HG03139 (cell line): ENCODE measurements around the gene CA7.

Source experiments
- ATAC-seq: cut with Tn5 transposase; IDR thresholded peaks from one replicate; pipeline ENCODE4 v1.9.1; 2021; ENCODE audit not compliant: unreplicated experiment

CA7 gene

DNA sequence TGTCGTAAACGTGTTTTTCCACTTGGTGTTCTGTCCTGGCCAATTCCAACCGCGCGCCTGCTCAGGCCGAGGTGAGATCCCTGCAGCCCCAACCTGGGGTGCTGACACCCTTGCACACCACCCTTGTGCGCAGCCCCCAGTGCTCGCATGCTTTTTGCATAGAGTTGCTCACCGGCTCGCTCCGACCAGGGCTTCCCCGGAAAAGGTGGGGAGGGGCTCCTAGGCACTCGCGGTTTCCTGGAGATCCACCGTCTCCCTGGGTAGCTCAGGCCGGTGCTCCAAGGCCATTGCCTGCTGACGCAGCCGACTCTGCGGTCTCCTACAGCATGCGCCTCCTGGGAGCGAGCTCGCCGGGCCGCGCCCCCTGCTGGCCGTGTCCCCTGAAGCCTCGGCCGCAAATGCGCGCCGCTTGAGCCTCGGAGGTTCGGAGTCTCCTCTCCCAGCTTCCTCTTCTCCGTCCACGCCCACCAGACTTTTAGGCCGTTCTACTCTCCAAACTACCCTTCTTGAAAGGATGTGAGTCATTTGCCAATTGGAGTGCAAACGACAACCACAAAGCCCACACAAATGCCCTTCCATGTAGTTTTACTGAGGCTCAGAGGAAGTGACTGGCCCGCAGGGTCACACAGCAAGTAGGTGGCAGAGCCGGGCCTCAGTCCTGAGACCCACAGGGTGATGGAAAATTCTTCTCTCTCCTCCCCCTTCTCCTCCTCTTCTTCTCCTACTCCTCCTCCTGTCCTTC lies 28.9 kb downstream of the CA7 start:
- ATAC-seq = peak; percentile 73

DNA sequence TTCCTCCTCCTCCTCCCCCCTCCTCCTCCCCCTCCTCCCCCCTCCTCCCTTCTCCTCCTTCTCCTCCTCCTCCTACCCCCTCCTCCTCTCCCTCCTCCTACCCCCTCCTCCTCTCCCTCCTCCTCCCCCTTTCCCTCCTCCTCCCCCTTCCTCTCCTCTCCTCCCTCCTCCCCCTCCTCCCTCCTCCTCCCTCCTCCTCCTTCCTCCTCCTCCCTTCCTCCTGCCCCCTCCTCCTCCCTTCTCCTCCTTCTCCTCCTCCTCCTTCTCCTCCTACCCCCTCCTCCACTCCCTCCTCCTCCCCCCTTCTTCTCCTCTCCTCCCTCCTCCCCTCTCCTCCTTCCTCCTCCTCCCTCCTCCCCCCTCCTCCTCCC lies 29.5 kb downstream of the CA7 start:
- no peak for ATAC-seq

- no peak for ATAC-seq
Observed at GRCh38 chr16:66874079-66874775, 30.0 kb downstream of the CA7 start.

DNA sequence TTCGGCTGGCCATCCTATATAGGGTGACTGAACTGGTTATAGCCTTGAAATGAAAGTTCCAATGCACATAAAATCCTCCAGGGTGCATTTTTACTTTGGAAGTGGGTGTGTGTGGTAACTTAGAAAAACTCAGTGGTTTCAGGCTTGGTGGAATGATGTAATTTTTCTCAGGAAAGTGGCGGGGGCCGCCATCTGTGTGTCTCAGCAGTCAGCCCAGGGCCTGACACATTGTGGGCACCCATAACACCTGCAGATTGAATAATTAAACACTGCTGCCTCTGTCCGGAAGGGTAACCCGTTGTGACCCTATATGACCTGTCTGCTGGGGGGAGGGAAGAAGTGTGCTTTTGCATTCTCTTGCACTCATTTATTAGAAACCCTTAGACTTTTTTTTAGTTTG lies 33.9 kb downstream of the CA7 start:
- no peak for ATAC-seq

- peak; percentile 94 for ATAC-seq
Observed at GRCh38 chr16:66880288-66881013, 36.2 kb downstream of the CA7 start, which contains the start of gene PDP2. PDP2 (plus strand) TSS chr16:66880515; CDS start chr16:66884285, 3,770 bp downstream.

DNA sequence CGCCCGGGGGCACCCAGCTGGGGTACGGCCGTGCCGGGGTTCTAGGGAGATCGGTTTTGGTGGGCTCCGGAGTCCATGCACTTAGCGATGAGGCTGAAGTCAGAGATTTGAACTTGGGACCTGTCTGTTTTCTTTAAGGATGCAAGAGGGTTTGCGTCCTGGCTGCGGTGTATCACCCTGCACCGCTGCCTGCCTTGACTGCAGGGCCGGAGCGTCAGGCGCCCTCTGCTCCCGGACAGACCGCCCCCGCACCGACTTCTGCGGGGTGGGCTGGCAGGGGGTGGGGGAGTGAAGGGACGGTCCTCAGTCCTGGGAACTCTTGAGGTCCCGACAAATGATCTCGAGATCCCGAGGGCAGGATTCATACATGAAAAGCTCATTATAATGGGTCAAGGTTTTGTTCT lies 36.8 kb downstream of the CA7 start:
- ATAC-seq = no peak

DNA sequence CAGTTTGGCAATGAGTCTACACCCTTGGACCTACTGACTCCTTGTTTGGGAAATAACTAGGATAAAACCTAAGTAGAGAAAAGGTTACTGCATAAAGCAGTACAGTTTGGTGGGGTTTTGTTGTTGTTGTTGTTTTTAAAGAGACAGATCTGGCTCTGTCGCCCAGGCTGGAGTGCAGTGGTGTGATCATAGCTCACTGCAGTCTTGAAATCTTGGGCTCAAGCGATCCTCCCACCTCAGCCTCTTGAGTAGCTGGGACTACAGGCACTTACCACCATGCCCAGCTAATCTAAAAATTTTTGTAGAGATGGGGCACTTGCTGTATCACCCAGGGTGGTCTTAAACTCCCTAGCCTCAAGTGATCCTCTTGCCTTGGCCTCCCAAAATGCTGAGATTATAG lies 37.3 kb downstream of the CA7 start:
- no peak for ATAC-seq

DNA sequence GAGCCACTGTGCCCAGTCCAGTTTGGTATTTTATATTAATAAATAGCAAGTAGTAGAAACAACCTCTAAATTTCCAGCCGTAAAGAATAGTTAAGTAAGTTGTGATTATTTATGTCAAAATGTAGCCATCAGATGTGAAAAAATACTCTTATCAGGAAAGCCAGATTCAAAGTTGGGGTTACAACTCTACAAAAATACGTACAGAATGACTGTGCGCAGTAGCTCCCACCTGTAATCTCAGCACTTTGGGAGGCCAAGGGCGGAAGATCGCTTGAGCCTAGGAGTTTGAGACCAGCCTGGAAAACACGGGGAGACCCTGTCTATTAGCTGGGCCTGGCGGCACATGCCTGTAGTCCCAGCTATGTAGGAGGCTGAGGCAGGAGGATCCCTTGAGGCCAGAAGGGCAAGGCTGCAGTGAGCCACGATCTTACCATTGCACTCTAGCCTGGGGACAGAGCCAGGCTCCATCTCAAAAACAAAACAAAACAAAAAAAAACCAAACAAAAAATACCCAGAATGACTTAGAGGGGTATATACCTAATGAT lies 37.8 kb downstream of the CA7 start:
- ATAC-seq = no peak

- no peak for ATAC-seq
Observed at GRCh38 chr16:66882702-66883101, 38.5 kb downstream of the CA7 start.

- no peak for ATAC-seq
Observed at GRCh38 chr16:66885491-66885890, 41.3 kb downstream of the CA7 start.

DNA sequence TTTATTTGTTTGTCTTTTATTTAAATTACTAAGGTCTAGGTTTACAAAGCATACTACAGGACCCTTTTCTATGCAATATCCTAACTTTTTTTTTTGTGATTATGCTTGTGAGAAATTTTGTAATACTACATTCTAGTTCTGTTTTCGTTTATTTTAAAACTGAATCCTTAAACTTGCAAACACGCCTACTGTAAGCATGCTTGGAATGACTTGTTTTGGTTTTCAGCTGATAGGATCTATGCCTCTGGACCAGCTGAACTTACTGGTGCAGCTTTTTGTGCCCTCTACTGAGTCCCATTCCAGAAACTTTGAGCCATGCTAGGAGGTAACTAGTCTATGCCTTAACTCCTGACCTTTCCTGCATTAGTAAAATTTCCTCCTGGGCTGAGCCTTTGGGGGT lies 42.1 kb downstream of the CA7 start:
- ATAC-seq = no peak

- ATAC-seq = no peak
Observed at GRCh38 chr16:66886914-66887313, 42.7 kb downstream of the CA7 start.

- no peak for ATAC-seq
Observed at GRCh38 chr16:66888647-66889615, 44.7 kb downstream of the CA7 start.

DNA sequence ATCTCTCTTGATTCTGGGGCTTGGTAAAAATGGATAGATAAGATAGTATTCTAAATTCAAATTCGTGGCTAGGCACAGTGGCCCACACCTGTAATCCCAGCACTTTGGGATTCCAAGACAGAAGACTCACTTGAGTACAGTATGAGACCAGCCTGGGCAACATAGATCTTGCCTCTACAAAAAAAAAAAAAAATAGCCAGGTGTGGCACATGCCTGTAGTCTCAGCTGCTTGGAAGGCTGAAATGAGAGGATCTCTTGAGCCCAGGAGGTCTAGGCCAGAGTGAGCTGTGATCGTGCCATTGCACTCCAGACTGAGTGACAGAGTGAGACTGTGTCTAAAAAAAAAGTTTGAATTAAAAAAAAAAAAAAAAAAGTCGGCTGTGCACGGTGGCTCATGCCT lies 45.4 kb downstream of the CA7 start:
- ATAC-seq = no peak

GRCh38 chr16:66890799-66891198 lies 46.6 kb downstream of the CA7 start:
- ATAC-seq = no peak

DNA sequence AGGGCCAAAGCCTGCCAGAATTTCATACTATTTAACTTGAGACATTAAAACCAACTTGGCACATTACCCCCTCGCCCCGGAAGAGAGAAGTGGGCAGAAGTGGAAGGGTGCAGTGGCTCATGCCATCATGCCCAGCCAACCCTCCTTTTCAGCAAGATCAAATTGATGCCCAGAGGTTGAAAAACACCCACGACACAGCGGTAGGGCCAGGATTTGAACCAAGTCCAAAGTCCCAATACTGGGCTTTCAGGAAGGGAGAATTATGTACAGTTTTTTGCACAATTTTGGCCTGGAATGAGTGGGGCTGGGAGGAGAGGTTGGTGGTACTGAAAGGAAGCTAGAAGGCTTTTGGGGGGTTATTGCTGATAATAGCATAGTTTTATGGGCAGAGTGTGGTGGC lies 47.1 kb downstream of the CA7 start:
- no peak for ATAC-seq

- ATAC-seq = no peak
Observed at GRCh38 chr16:66891797-66892196, 47.6 kb downstream of the CA7 start.

DNA sequence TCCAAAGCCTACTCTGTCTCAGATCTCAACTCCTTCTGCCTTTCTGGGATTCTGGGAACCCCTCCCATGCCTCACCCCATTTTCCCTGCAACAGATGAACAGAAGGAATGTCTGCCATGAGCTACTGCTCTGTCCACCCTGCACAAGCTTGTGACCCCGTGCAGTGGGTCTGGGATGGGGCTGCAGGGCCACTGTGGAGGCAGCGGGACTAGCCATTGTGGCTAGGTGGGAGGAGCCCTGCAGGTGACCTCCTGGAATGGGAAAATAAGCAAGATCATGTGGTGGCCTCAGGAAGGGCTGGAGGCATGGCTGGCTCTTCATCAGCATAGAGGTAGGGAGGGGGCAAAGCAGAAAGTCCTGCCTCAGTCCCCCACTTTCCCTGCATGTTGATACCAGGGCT lies 49.8 kb downstream of the CA7 start:
- no peak for ATAC-seq

GRCh38 chr16:66894948-66895688 lies 50.9 kb downstream of the CA7 start:
- ATAC-seq = no peak

- no peak for ATAC-seq
Observed at GRCh38 chr16:66895689-66895979, 51.4 kb downstream of the CA7 start.
